HG03432 (cell line): ENCODE data around the gene SPATA21.
"Not testable (repeated sequence)": the region's sequence is repeated elsewhere in the genome, so short reads cannot be mapped to it uniquely, and the experiment has no call there.

Source experiments
- ATAC-seq: cut with Tn5 transposase; IDR thresholded peaks from one replicate; pipeline ENCODE4 v1.9.1; 2021; ENCODE audit warnings: mild to moderate bottlenecking, moderate library complexity; ENCODE audit not compliant: unreplicated experiment

The SPATA21 gene, protein sequence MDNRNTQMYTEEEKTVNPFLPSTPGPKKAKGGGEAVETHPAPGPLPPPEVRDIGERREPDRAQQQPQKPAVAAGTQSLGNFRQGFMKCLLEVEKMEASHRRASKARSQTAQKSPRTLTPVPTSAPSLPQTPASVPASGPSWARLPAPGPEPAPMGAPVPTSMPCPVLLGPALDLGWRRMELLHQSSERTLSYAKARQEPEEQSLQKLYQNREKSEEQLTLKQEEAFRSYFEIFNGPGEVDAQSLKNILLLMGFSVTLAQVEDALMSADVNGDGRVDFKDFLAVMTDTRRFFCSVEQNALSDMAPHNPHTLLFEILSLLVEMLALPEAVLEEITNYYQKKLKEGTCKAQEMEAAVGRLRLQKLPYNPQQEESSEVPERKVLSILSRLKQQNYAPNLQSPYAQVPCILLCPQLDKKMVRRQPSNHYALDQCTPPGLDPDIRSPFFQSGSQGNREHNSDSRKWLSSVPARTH

DNA sequence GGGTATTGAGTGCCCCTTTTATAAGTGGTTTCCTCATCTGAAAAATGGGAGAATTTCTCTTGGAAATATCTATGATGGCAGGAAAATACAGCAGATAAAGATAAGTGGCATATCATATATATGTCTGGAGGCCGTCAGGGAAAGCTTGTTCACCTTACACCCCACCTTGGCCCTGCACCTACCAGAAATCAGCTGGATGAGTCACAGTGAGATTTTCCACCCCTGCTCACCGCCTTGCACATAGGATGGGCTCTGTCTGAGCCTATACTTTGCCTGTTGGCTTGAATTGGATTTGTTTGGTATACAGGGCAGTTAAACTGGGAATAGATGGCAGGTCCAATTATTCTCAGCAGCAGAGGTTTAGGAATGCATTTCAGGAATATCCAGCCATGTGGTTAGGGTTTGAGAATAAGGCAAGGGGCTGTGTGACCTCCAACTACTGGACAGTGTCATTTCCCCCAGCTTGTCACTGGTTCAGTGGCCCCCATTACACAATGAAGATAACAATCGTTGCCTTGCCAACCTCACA is at the start of gene SPATA21:
TSS of gene SPATA21 (minus strand) at position 479 of the 529 bp plus-strand sequence. CDS start 6,053 bp downstream, outside the sequence.
- no peak for ATAC-seq

GRCh38 chr1:16487011-16487410 is 49.8 kb upstream of the SPATA21 start:
- ATAC-seq = not testable (repeated sequence)

- ATAC-seq = not testable (repeated sequence)
These were observed 49.1 kb upstream of the SPATA21 start for GRCh38 chr1:16486316-16486715.

GRCh38 chr1:16484931-16485330 is 47.7 kb upstream of the SPATA21 start:
- no peak for ATAC-seq

DNA sequence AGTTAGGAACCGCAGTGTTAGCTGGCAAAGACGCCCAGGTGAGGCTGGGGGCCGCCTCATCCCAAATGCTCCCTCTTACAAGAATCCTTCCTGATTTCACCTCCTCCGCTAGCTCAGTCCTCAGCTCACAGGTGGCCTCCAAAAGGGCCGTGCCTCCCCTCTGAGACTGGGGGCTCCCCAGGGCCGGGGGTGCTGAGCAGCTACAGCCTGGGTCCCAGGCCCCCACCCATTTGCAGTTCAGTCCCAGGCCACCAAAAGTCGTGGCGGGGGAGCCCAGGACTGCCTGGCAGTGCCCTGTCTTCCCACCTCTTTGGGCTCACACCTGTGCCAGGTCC is 47.2 kb upstream of the SPATA21 start:
- no peak for ATAC-seq

- ATAC-seq = not testable (repeated sequence)
These were observed 46.6 kb upstream of the SPATA21 start for GRCh38 chr1:16483639-16484500.

DNA sequence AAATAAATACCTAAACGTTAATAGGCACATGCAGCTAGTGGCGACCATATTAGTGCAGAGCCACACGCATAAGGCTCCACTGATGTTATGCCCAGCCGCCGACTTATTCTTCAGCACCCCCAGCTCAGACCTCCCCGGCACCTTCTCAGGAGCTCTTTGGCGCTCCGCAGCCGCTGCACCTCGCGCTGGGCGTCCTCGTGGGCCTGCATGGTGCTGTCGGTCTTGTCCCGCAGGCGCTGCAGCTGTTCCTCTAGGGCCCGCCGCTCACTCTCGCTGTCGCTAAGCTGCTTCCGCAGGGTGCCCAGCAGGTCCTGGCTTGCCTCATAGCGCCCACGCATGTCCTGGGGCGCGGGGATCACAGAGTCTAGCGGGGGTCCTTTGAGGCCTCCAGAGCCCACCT is 45.9 kb upstream of the SPATA21 start:
- ATAC-seq = not testable (repeated sequence)

DNA sequence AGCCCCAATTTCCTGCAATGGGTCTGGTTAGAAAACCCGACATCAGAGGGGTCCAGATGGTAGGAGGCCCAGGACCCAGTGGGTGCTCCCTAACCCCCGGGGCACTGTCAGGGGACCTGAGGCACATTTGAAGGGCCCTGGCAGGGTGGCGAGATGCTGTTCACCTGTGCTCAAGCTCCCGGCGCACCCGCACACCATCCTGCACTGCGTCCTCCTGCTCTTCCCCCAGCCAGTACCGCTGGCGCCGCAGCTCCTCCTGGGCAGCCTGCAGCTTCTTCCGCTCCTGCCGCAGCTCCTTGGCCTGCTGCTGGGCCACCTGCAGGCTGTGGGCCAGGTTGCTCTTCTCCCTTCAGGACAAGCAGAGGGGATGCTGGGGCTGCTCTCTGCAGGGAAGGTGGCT is 40.9 kb upstream of the SPATA21 start:
- ATAC-seq = no peak

GRCh38 chr1:16475771-16476770 is 38.8 kb upstream of the SPATA21 start:
- ATAC-seq = not testable (repeated sequence)

DNA sequence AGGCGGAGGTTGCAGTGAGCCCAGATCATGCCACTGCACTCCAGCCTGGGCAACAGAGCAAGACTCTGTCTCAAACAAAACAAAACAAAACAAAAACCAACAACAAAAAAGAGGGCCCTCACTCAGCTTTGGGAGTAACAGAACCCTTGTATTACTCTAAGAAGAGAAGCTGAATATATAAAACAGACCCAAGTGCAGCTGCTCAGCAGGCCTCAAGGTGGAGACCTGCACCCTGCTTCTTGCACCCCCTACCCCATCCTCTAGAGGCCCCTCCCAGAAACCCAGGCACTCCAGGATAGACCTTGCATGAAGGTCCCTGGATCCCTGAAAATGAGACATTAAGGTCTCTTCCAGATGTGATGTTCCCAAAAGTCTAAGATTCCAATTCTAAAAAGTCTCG is 37.7 kb upstream of the SPATA21 start:
- ATAC-seq = not testable (repeated sequence)

GRCh38 chr1:16474166-16474800 is 37.1 kb upstream of the SPATA21 start:
- ATAC-seq = no peak

GRCh38 chr1:16468558-16468957 is 31.3 kb upstream of the SPATA21 start:
- ATAC-seq = no peak

- no peak for ATAC-seq
These were observed 27.8 kb upstream of the SPATA21 start for GRCh38 chr1:16464917-16465625.

DNA sequence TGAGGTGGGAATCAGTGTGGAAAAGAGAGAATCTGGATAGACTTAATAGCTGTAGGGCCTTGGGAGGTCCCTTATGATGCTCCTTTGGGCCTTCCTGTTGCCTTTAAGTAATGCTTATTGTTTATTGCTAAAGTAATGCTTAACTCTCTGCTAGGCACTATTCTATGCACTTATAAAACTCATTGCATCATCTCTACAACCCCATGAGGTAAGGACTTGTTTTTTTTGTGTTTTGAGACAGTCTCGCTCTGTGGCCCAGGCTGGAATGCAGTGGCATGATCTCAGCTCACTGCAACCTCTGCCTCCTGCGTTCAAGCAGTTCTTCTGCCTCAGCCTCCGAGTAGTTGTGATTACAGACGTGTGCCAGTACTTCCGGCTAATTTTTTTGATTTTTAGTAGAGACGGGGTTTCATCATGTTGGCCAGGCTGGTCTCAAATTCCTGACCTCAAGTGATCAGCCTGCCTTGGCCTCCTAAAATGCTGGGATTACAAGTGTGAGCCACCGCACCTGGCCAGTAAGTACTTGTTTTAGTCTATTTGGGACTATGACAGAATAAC is 25.6 kb upstream of the SPATA21 start:
- no peak for ATAC-seq

- ATAC-seq = no peak
These were observed 24.5 kb upstream of the SPATA21 start for GRCh38 chr1:16461681-16462080.

- ATAC-seq = no peak
These were observed 22.2 kb upstream of the SPATA21 start for GRCh38 chr1:16459352-16459925.

- ATAC-seq = no peak
These were observed 21.6 kb upstream of the SPATA21 start for GRCh38 chr1:16458831-16459230.

GRCh38 chr1:16456151-16456550 is 18.9 kb upstream of the SPATA21 start:
- ATAC-seq = not testable (repeated sequence)
